D341Med (cell line): ENCODE results near the gene KLC1.
"Not testable (repeated sequence)": the region's sequence is repeated elsewhere in the genome, so short reads cannot be mapped to it uniquely, and the experiment has no call there.

Experiments used
- DNase-seq: peaks from one replicate; pipeline ENCODE4 v3.0.0; 2012; ENCODE audit warnings: low spot score

The KLC1 gene

GRCh38 chr14:103625356-103626095, 3.5 kb upstream of the KLC1 start:
- no peak for DNase-seq

GRCh38 chr14:103626146-103626850, 2.7 kb upstream of the KLC1 start:
- DNase-seq: no peak

DNA sequence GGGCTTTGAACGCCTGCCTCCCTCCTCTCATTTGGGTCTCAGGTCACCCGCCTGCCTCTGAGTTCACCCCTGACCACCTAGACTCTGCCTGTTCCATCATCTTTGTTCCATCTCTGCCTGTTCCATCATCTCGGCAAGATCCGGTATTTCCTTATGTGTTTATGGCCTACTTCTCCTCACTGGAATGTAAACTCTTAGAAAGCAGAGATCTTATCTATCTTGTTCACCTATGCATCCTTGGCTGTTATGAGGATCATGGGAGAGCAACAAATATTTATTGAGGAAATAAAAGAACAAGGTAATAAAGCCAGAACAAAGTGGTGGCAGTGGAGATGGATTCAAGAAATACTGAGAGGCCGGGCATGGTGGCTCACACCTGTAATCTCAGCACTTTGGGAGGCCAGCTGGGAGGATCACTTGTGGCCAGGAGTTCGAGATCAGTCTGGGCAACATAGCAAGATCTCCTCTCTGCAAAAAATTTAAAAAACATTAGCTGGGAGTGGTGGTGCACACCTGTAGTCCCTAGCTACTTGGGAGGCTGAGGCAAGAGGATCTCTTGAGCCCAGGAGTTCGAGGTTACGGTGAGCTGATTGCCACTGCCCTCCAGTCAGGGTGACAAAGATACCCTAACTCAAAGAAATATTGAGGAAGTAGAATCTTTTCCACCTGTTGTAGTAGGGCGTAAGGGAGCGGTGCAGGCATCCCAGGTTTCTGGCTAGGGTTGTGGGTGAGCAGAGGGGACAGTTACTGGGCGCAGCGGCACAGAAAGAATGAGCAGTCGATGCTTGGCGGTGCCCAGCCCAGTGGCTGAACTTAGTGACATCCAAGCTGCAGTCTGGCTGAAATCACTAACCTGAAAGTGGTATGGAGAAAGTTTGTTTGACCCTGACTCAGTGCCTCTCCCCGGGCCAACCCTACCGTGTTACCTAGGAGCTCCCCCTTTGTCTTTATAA, 1.7 kb upstream of the KLC1 start:
- no peak for DNase-seq

GRCh38 chr14:103628221-103628683, 759 bp upstream of the KLC1 start:
- no peak for DNase-seq

DNA sequence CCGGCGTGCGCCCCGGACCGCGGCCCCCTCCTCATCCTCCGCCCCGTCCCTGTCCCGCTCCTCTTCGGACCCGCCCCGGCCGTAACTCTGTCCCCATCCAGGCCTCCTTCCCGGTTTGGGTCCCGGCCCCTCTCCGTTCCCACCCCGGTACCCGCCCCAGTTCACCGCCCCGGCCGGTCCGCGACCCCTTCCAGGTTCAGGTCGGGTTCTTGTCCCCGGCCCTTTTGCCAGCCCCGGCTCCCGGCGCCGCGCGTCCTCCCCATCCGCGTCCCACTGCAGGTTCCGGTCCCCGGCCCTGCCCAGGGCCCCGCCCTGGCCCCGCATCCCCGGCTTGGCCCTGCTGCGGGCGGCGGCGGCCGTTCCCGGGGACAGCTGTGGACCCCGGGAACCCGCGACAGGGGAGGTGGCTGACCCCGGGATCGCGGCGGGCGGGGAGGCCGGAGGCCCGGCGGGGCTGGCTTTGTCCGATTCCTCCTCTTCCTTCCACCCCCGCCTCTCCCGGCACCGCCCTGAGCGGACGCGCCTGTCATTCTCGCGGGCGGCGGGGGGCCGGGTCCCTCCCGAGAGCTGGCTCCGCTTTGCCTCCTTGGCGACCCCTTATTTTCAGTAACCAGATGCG, 601 bp downstream of the KLC1 start:
- DNase-seq: peak; percentile 83

- DNase-seq: no peak
These were observed 1.5 kb downstream of the KLC1 start for GRCh38 chr14:103630364-103631108.

DNA sequence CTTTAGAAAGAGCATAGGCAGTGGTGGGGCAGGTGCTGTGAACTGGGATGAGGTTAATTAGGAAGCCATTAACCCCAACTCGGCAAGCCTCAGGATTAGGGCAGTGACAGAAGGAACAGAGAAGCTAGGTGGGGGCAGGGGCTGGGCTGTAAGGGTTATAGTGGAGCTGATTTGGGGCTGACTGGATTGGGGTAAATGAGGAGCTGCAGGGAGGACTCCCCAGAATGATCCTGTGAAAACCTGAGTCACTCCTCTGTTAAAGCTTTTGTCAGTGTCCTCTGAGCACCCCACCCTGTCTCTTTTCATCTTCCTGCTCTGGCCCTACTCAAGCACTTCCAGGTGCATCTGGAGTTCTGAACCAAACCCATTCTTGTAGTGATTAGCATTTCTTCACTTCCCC, 4.4 kb downstream of the KLC1 start:
- DNase-seq: no peak

DNA sequence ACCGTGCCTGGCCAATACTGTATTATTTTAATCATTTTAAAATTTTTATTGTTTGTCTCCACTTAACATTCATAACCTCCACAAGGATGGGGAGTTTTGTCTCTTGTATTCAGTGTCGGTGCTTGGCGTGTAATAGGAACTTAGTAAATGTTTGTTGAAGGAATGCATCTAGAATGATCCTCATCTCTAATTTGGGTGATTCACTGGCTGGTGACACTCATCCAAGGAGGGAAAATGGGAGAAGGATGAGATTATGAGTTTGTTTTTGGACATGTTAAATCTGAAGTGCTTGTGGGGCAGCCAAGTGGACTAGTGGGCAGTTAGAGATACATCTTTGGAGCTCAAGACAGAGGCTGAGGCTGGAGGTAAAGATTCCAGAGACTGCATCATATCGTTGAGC, 5.1 kb downstream of the KLC1 start:
- DNase-seq: no peak

DNA sequence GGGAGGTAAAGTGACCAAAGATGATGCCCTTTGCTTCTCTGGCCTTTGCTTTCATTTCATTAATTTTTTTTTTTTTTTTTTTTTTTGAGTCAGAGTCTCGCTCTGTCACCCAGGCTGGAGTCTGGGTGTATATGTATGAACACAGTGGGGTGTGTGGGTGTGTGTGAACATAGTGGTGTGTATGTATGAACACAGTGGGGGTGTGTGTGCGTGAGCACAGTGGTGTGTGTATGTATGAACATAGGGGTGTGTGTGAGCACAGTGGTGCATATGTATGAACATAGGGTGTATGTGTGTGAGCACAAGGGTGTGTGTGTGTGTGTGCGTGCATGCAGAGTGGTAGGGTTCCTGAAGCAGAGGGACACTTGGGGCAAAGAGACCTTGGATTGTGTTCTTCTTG, 9.6 kb downstream of the KLC1 start:
- DNase-seq: no peak

DNA sequence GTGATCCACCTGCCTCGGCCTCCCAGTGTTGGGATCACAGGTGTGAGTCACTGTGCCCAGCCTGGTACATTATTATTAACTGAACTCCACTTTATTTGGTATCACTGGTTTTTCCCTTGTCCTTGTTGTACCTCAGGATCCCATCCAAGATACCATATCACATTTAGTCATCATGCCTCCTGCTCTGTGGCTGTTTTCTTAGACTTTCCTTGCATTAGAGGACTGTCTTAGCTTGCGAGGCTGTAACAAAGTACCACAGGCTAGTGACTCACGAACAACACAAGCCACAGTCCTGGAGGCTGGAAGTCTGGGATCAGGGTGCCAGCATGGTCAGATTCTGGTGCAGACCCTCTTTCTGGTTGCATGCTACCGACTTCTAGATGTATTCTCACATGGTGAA, 12.2 kb downstream of the KLC1 start:
- no peak for DNase-seq

GRCh38 chr14:103646189-103646588, 17.2 kb downstream of the KLC1 start:
- DNase-seq: no peak

- no peak for DNase-seq
These were observed 20.0 kb downstream of the KLC1 start for GRCh38 chr14:103649001-103649400.

GRCh38 chr14:103650213-103650612, 21.2 kb downstream of the KLC1 start:
- no peak for DNase-seq

DNA sequence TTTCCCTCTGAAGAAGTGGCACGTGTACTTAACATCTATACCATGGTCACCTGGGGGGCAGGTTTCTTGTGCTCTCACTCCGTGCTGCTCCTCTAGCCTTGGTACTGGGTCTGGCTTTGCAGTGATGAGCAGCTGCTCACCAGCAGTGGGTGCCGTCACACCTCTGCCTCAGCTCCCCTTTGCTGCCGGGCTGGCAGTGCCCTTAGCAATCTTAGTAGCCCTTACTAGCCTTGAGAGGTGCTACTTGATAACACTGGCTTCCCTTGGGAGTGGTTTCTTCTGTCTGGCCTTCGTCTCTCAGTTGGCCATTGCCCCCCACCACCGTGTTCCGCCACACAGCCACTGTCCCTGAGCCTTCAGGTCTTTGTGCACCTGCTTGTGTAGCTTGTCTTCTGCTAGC, 22.6 kb downstream of the KLC1 start:
- peak; percentile 46 for DNase-seq

DNA sequence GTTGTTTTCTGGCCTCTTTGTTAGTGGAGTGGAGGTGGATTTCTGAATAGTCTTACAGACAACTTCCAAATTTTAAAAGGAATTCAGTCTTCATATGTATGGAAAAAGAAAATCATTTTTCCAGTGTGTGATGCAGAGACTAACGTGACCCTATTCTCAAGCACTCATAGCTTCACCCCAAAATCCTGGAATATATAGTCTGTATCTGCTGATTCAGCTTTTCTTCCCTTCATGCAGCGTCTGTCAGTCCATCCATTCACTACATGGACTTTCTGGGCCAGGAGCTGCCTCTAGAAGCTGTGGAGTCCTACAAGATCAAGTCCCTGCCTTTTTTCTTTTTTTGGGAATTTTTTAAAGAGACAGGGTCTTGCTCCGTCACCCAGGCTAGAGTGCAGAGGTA, 23.8 kb downstream of the KLC1 start:
- no peak for DNase-seq

DNA sequence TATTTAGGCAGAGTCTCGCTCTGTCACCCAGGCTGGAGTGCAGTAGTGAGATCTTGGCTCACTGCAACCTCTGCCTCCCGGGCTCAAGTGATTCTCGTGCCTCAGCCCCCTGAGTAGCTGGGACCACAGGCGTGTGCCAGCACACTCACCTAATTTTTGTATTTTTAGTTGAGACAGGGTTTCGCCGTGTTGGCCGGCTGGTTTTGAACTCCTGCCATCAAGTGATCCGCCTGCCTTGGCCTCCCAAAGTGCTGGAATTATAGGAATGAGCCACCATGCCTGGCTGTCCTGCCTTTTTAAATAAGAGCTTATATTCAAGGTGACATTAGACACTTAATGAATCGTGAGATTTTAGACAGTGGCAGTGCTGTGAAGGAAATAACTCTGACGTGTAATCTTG, 24.3 kb downstream of the KLC1 start:
- not testable (repeated sequence) for DNase-seq

- no peak for DNase-seq
These were observed 24.8 kb downstream of the KLC1 start for GRCh38 chr14:103653805-103654204.

DNA sequence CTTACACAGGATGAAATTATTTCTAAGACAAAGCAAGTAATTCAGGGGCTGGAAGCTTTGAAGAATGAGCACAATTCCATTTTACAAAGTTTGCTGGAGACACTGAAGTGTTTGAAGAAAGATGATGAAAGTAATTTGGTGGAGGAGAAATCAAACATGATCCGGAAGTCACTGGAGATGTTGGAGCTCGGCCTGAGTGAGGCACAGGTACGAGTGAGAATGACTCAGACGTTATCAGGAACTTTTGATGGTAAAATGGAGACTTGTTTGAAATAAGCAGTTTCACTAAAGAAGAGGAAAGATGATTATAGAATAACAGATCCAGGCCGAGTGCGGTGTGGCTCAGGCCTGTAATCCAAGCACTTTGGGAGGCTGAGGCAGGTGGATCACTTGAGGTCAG, 25.6 kb downstream of the KLC1 start:
- DNase-seq: no peak

DNA sequence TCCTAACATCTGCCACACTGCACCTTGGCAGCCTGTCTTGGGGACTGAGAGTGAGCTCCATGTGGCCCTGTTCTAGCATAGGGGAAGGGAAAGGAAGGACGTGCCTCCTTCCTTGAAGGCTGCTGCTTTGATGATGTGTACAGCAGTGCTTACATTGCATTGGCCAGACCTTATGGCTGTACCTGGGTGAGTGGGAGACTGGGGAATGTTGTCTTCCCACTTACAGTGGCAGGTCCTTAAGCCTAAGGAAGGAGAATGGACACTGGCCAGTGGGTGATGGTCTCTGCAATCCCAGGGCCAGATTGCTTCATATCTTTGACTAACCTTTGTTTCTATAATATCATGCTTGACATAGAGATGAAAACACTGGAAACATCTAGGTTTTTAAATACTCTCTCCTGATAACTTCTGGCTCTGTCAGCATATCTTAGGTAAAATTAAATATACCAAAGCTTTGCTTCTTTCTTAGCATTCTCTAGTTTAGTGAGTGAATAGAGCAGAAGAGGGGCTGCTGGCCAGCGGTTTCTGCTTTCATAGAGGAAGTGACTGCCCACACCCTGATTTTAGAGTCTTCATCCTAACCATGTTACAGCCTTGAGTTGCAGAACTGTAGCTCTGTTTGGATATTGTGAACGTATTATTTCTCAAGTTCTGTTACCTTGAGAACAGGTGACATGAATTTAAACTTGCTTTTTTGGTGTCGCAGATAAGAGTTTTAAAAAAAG, 27.2 kb downstream of the KLC1 start:
- DNase-seq: no peak

DNA sequence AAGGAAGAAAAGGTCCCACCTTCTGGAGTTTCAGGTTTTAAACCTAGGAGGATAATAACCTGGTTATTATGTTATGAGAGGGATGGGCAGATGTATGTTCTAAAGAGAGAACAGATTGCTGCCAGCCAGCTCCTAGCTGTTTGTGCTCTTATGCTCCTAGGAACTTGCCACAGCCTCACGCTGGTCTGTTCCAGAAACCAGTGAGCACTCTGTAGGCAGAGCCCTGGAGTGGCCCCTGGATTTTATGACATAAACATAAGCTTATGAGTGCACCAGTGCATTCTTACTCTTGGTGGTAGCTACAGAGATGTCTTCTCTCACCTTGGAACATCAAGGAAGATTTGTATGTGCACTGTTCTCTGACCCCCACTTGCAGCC, 27.7 kb downstream of the KLC1 start:
- no peak for DNase-seq

DNA sequence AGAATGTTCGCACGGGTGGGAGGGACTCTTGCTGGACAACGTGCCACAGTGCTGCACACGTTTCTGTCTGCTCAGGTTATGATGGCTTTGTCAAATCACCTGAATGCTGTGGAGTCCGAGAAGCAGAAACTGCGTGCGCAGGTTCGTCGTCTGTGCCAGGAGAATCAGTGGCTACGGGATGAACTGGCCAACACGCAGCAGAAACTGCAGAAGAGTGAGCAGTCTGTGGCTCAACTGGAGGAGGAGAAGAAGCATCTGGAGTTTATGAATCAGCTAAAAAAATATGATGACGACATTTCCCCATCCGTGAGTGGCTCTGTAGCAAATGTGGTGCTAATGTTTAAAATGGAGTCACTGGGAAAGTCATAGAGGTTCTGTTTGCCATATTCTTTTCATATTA, 28.5 kb downstream of the KLC1 start:
- DNase-seq: no peak
